GM19324 (cell line): ENCODE measurements around the gene OSER1.

Experiments
- ATAC-seq: cut with Tn5 transposase; IDR thresholded peaks from one replicate; pipeline ENCODE4 v1.9.1; 2021; ENCODE audit warnings: mild to moderate bottlenecking, moderate library complexity; ENCODE audit not compliant: unreplicated experiment, low FRiP score

The OSER1 gene

GRCh38 chr20:44228465-44229258, 18.1 kb upstream of the OSER1 start:
- no peak for ATAC-seq

- ATAC-seq, result no peak
These were observed 14.1 kb upstream of the OSER1 start for GRCh38 chr20:44224637-44225036.

- no peak for ATAC-seq
These were observed 13.2 kb upstream of the OSER1 start for GRCh38 chr20:44223721-44224120.

GRCh38 chr20:44222633-44223368, 12.2 kb upstream of the OSER1 start:
- ATAC-seq, result no peak

- no peak for ATAC-seq
These were observed 11.5 kb upstream of the OSER1 start for GRCh38 chr20:44222027-44222426.

- ATAC-seq, result no peak
These were observed 10.9 kb upstream of the OSER1 start for GRCh38 chr20:44221368-44221954.

- ATAC-seq, result no peak
These were observed 9.2 kb upstream of the OSER1 start for GRCh38 chr20:44219791-44220190.

- ATAC-seq, result no peak
These were observed 8.7 kb upstream of the OSER1 start for GRCh38 chr20:44219170-44219730.

- ATAC-seq, result no peak
These were observed 7.9 kb upstream of the OSER1 start for GRCh38 chr20:44218446-44218845.

GRCh38 chr20:44217342-44218092, 6.9 kb upstream of the OSER1 start:
- no peak for ATAC-seq

GRCh38 chr20:44215125-44215524, 4.6 kb upstream of the OSER1 start:
- no peak for ATAC-seq

- ATAC-seq, result no peak
These were observed 2.2 kb upstream of the OSER1 start for GRCh38 chr20:44212792-44213191.

GRCh38 chr20:44211177-44212039, 837 bp upstream of the OSER1 start:
- no peak for ATAC-seq

GRCh38 chr20:44209686-44210405, 725 bp downstream of the OSER1 start:
- ATAC-seq, result peak; percentile 7

GRCh38 chr20:44208770-44209169, 1.8 kb downstream of the OSER1 start:
- no peak for ATAC-seq

- no peak for ATAC-seq
These were observed 2.4 kb downstream of the OSER1 start for GRCh38 chr20:44208165-44208564.

GRCh38 chr20:44207126-44207723, 3.3 kb downstream of the OSER1 start:
- no peak for ATAC-seq

GRCh38 chr20:44206132-44206531, 4.4 kb downstream of the OSER1 start:
- ATAC-seq, result no peak

GRCh38 chr20:44204832-44205215, 5.7 kb downstream of the OSER1 start:
- ATAC-seq, result no peak
